ENCODE measurements around the gene TRPM6.
"Not testable (repeated sequence)": the region's sequence is repeated elsewhere in the genome, so short reads cannot be mapped to it uniquely, and the experiment has no call there.

TRPM6 gene

DNA sequence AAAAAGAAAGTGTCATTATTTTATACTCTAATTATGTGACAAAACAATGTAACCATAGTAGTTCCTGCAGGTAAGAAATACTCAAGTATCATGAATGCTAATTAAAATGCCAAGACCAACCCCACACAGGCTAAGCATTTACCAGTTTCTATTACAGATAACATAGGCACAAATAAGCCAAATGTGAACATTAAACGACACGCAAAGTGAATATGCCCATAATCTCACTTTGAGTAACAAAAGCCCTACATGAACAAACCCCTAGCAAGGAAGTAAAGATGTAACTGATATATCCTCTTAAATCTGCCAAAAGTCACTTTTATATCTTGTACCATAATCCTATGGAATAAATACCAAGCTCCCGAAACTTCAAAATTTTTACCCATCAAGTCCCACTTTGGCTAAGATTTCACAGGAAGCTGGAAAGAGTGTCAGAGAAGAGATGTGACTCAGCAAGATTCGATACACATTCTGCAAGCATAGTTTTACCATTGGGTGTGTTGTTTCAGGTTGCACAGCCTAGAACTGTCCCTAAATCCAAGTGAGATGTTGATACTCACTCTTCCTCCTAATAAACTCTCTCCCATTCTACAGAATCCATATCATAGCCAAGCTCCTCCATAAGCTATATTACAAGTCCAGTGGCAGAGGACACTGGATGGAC, 28.8 kb downstream of the TRPM6 start:
- DNase-seq = no peak

GRCh38 chr9:74856989-74857388, 30.7 kb downstream of the TRPM6 start:
- no peak for DNase-seq

DNA sequence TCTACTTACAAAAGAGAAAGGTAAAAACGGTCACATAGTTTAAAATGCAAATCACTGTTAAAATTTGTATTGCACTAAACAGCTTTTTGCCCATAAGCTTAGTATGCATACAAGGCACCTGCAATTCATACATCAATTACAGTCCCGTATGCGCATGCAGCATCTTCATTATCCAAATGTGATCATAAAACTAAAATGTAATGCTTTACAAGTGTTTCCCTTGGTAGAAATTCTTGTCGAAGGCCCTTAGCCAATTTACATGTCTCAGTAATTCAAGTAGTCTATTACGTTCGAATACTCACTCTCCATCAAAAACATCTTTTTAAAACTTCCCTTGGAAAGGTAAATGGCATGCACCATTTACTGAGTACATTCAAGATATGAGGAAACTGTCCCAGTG, 32.6 kb downstream of the TRPM6 start:
- no peak for DNase-seq

- not testable (repeated sequence) for DNase-seq
These were observed 34.7 kb downstream of the TRPM6 start for GRCh38 chr9:74853024-74853423.

GRCh38 chr9:74848153-74848525, 39.6 kb downstream of the TRPM6 start:
- DNase-seq = no peak

GRCh38 chr9:74847478-74848152, 40.1 kb downstream of the TRPM6 start:
- DNase-seq = no peak

GRCh38 chr9:74846766-74847165, 41.0 kb downstream of the TRPM6 start:
- no peak for DNase-seq

- no peak for DNase-seq
These were observed 49.4 kb downstream of the TRPM6 start for GRCh38 chr9:74838351-74838750.

GRCh38 chr9:74824654-74825053, 63.1 kb downstream of the TRPM6 start:
- DNase-seq = no peak

DNA sequence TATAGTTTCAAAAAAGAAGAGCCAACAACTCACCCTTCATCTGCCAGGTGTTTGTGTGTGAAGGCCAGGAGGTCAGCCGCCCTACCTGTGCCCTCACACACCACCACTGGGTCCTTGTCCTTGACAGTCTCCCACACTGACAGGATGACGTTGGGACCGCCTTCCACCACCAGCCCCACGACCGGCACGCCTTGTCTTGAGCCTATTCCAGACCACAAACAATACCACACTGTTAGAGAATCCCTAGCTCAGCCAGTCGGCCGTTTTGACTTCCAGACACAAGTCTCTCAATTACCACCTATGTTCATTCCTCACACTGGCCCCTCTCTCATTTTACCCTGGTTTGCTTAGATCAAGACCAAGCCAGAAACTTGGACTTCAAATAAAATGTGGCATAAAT, 66.1 kb downstream of the TRPM6 start:
- DNase-seq = no peak

DNA sequence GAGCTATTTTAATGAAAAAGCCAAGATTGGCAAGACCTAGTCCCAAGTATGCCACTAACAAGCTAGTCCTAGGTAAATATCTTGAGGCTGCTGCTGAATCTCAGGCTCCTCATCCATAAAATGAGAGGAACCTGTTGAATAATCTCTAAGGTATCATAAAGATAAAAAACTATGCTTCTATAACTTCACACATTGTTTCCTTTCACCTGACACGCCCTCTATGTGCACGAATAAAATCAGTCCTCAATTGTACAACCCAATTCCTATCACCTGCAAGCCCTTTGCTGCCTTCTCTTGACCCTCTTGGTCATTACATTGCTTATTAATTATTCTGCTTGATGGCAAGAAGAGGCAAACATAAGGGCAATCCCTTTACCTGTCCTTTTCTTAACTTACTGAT, 69.9 kb downstream of the TRPM6 start:
- no peak for DNase-seq

GRCh38 chr9:74817281-74817810, 70.4 kb downstream of the TRPM6 start:
- no peak for DNase-seq

DNA sequence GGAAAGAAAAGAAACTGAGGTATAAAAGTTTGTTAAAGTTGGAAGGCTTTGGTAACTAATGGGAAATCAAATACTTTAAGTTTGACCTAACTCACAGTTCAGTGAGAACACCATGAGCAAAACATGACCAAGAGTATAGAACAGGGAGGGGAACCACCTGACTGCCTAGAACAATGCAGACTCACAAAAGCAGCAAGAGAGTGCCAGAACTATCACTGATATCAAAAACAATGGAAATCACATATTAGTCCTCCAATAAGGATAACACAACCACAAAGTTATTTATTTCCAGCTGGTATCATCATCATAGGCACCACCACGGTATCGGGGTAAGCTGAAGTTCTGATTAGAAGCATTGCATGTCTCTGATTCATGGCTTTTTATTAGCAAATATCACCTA, 77.5 kb downstream of the TRPM6 start:
- DNase-seq = no peak

- no peak for DNase-seq
These were observed 83.7 kb downstream of the TRPM6 start for GRCh38 chr9:74804018-74804385.

GRCh38 chr9:74803376-74804017, 84.2 kb downstream of the TRPM6 start:
- DNase-seq = no peak

- no peak for DNase-seq
These were observed 87.5 kb downstream of the TRPM6 start for GRCh38 chr9:74800226-74800625.

DNA sequence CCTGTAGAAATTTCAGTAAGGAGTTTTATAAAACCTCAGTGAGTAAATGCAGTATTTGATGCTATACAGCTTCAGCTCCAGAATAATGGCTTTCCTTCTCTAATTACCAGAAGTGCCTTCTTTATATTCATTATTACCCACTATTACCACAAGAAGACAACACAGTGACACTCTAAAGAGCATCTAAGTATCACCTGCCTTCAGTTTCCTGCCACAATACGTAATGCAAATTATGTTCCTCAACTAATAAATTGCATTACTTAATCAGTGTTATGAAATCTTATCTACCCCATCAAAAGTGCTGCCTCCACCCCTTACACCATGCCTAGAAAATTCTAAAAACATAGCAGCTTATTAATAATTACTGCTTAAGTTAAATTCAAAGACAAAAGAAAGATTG, 91.9 kb downstream of the TRPM6 start:
- DNase-seq = no peak

DNA sequence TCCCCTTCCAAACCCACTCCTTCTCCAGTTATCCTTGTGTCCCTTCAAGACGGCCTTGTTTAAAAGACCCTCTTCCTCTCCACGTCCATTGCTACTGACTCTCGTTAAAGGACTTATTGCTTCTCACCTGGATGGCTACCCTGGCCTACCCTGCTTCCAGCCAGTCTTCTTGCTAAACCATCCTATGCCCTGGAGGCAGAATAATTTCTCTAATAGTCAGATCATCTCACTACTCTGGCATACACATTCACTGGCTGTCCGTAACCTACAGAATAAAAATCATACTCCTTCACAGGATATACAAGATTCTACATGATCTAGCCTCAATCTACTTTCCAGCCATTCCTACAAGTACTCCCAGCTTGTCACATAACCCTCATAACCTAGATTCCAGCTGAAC, 92.6 kb downstream of the TRPM6 start:
- no peak for DNase-seq

DNA sequence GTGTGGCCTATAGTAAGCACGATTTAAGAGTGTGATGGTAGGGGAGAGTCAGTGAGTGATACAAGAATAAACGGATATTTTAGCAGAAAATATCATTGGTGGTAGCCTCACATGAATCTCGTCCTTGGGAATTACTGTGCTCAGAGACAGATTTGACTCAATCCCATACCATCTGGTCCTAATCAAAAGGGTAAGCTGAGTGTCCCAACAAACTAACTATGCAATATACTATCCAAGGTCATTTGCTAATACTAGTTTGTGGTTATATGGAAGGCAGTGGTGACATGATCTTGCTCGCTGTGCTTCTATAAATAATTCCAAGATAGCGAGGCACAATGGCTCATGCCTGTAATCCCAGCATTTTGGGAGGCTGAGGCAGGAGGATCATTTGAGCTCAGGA, 103.2 kb downstream of the TRPM6 start:
- no peak for DNase-seq

DNA sequence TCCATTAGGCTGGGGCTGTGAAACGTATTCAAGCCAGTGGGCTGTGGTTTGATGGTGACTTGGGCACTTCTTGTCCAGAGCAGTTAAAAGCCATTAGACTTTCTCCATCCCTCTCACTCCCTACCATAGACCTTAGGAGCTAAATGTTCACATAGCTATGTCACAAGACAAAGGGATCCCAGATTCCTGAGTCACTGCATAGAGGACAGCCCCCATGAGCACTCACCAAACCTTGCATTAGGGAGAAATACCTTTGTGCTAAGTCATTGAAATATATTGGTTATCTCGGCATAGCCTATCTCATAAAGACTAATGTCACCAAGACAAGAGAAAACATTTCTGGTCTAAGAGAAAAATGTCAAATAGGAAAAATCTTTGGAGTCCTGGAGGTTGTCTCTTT, 104.3 kb downstream of the TRPM6 start:
- no peak for DNase-seq

GRCh38 chr9:74777136-74777879, 110.4 kb downstream of the TRPM6 start:
- no peak for DNase-seq

GRCh38 chr9:74775396-74775795, 112.3 kb downstream of the TRPM6 start:
- DNase-seq = no peak

DNA sequence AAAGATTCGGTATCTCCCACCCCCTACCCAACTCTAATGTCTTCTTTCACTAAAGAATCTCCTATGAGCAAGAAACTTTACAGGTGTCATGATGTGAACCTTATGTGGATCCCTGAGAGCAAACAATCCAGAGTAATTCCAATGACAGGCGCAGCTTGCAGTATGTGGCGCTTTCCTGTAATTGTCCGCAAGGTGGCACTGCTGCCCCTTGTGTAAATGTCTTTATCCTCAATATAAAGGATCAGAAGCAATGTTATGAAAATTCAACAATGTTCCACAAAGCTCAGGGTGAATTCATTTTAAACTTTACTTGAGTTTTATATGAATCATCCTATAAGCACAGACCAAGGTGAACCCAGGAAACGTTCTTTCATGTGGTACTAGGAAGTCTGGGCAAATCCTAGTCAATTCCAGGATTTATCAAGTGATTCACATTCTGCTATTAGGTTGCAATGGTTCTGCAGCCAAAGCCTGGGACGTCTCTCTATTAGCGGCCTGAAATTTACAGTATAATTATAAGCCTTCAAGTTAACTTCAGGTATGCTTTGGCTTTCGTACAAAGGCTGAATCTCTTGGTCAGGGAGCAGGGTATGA, 113.7 kb downstream of the TRPM6 start:
- DNase-seq = no peak
